MM.1S (cell line): ENCODE results near the gene ATP11B.

ENCODE experiments used
- DNase-seq: peaks from one replicate; pipeline ENCODE4 v3.0.0-alpha.2; 2015
- H2AFZ ChIP-seq: fragments of 300-600 bp; sonication (generic); 2 replicates; pipeline ENCODE4 v1.6.0; 2016; ENCODE audit warnings: antibody characterized with exemption, low read length
- H3F3A ChIP-seq: fragments of 300-600 bp; sonication (generic); 2 replicates; pipeline ENCODE4 v1.6.1; 2016; ENCODE audit warnings: mild to moderate bottlenecking, antibody characterized with exemption, low read length, moderate library complexity, mixed read lengths; ENCODE audit not compliant: insufficient read depth
- H3K27ac ChIP-seq: fragments of 300-600 bp; sonication (generic); 2 replicates; pipeline ENCODE4 v1.5.1; 2016; ENCODE audit warnings: mild to moderate bottlenecking, low read length
- H3K27me3 ChIP-seq: fragments of 300-600 bp; sonication (generic); replicated peaks from 2 replicates; pipeline ENCODE4 v1.6.0; 2016; ENCODE audit warnings: low read length; ENCODE audit not compliant: insufficient read depth
- H3K36me3 ChIP-seq: fragments of 300-600 bp; sonication (generic); replicated peaks from 2 replicates; pipeline ENCODE4 v1.6.1; 2016; ENCODE audit warnings: mild to moderate bottlenecking, low read length, mixed read lengths; ENCODE audit not compliant: insufficient read depth
- H3K4me1 ChIP-seq: fragments of 300-600 bp; sonication (generic); 2 replicates; pipeline ENCODE4 v1.6.1; 2016; ENCODE audit warnings: low read length, mixed read lengths
- H3K4me2 ChIP-seq: fragments of 300-600 bp; sonication (generic); 2 replicates; pipeline ENCODE4 v1.6.0; 2016; ENCODE audit warnings: low read depth, low read length
- H3K4me3 ChIP-seq: fragments of 300-600 bp; sonication (generic); 2 replicates; pipeline ENCODE4 v1.5.1; 2016; ENCODE audit warnings: low read length, mixed read lengths
- H3K79me2 ChIP-seq: fragments of 300-600 bp; sonication (generic); 2 replicates; pipeline ENCODE4 v1.6.1; 2016; ENCODE audit warnings: mixed run types, low read length, mixed read lengths
- H3K9ac ChIP-seq: fragments of 300-600 bp; sonication (generic); 2 replicates; pipeline ENCODE4 v1.6.1; 2016; ENCODE audit warnings: low read length, mixed read lengths
- H3K9me2 ChIP-seq: fragments of 300-600 bp; sonication (generic); replicated peaks from 2 replicates; pipeline ENCODE4 v1.6.1; 2016; ENCODE audit warnings: mild to moderate bottlenecking, low read length, mixed read lengths; ENCODE audit not compliant: insufficient read depth
- H3K9me3 ChIP-seq: fragments of 300-600 bp; sonication (generic); replicated peaks from 2 replicates; pipeline ENCODE4 v1.6.1; 2016; ENCODE audit warnings: mild to moderate bottlenecking, low read length, mixed read lengths; ENCODE audit not compliant: insufficient read depth
- H4K20me1 ChIP-seq: fragments of 300-600 bp; sonication (generic); 2 replicates; pipeline ENCODE4 v1.6.1; 2016; ENCODE audit warnings: mild to moderate bottlenecking, low read length, moderate library complexity, mixed read lengths; ENCODE audit not compliant: insufficient read depth
- EZH2 ChIP-seq: fragments of 300-600 bp; sonication (generic); optimal IDR thresholded peaks from 2 replicates; pipeline ENCODE3; 2017; ENCODE audit warnings: low read depth, mild to moderate bottlenecking, antibody characterized with exemption, low read length, mixed read lengths
- EZH2phosphoT487 ChIP-seq: fragments of 300-600 bp; sonication (generic); IDR thresholded peaks from 2 replicates; pipeline ENCODE4 v1.6.1; 2018; ENCODE audit warnings: antibody characterized with exemption, low read length
- TF ChIP-seq, protein P1 (sequence below): fragments of 300-600 bp; sonication (generic); IDR thresholded peaks from 2 replicates; pipeline ENCODE4 v1.5.1; 2016; ENCODE audit warnings: antibody characterized with exemption, low read length, mixed read lengths

ATP11B gene

GRCh38 chr3:182782149-182782548 is 11.2 kb upstream of the ATP11B start:
- no peak for DNase-seq
- peaks cover 11% of the 10 kb centered on the region for H3K4me1 ChIP-seq
- H3K4me2 ChIP-seq, result 0 out of 2 replicates have a peak overlapping the region, but pooled peaks have one; percentile 4
- no peaks in the 10 kb centered on the region for H3K27me3 ChIP-seq
- H3K27ac ChIP-seq, result no peak overlapping the region
- H3K9me2 ChIP-seq, result no peaks in the 10 kb centered on the region
- no peaks in the 10 kb centered on the region for H4K20me1 ChIP-seq
- H3K9ac ChIP-seq, result no peak overlapping the region
- no peak overlapping the region for H2AFZ ChIP-seq
- no peaks in the 10 kb centered on the region for H3K36me3 ChIP-seq
- TF ChIP-seq EZH2phosphoT487 (no peak), EZH2 (no peak)
- TF ChIP-seq, protein P1, sequence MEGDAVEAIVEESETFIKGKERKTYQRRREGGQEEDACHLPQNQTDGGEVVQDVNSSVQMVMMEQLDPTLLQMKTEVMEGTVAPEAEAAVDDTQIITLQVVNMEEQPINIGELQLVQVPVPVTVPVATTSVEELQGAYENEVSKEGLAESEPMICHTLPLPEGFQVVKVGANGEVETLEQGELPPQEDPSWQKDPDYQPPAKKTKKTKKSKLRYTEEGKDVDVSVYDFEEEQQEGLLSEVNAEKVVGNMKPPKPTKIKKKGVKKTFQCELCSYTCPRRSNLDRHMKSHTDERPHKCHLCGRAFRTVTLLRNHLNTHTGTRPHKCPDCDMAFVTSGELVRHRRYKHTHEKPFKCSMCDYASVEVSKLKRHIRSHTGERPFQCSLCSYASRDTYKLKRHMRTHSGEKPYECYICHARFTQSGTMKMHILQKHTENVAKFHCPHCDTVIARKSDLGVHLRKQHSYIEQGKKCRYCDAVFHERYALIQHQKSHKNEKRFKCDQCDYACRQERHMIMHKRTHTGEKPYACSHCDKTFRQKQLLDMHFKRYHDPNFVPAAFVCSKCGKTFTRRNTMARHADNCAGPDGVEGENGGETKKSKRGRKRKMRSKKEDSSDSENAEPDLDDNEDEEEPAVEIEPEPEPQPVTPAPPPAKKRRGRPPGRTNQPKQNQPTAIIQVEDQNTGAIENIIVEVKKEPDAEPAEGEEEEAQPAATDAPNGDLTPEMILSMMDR, result no peak
- no peaks in the 10 kb centered on the region for H3K79me2 ChIP-seq
- H3K4me3 ChIP-seq, result no peak overlapping the region
- H3F3A ChIP-seq, result no peaks in the 10 kb centered on the region
- H3K9me3 ChIP-seq, result no peaks in the 10 kb centered on the region

DNA sequence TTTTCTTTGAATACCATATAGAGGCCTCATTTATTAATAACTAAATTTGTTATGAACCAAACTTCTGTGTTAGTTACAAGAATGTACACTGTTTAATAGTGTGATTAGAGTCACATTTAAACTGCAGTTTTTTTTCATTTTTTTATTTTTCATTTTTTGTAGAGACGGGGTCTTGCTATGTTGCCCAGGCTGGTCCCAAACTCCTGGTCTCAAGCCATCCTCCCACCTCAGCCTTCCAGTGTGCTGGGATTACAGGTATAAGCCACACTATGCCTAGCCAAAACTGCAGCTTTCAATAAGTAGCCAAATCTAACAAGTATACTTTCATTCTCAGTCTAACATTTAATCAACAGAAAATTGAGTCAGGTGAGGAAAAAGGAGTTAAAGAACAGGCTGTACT is 10.2 kb upstream of the ATP11B start:
- Histone ChIP-seq H3K27me3 (no peaks in the 10 kb centered on the region), H3K27ac (no peak overlapping the region), H3K4me2 (no peak overlapping the region), H3K79me2 (no peaks in the 10 kb centered on the region), H4K20me1 (no peaks in the 10 kb centered on the region), H3K36me3 (no peaks in the 10 kb centered on the region), H3K9ac (no peak overlapping the region), H2AFZ (no peak overlapping the region), H3K9me2 (no peaks in the 10 kb centered on the region), H3K4me1 (peaks cover 16% of the 10 kb centered on the region), H3F3A (0 out of 2 replicates have a peak, but pooled peaks cover 1% of the 10 kb centered on the region), H3K4me3 (no peak overlapping the region), H3K9me3 (no peaks in the 10 kb centered on the region)
- DNase-seq, result no peak
- TF ChIP-seq EZH2phosphoT487 (no peak), EZH2 (no peak)
- TF ChIP-seq, protein P1, result no peak

- DNase-seq, result no peak
- Histone ChIP-seq H3K27me3 (no peaks in the 10 kb centered on the region), H3K9me3 (no peaks in the 10 kb centered on the region), H3K4me1 (peaks cover 26% of the 10 kb centered on the region), H3F3A (peaks cover 13% of the 10 kb centered on the region), H3K79me2 (no peaks in the 10 kb centered on the region), H3K4me2 (no peak overlapping the region), H3K9ac (no peak overlapping the region), H3K36me3 (no peaks in the 10 kb centered on the region), H2AFZ (no peak overlapping the region), H3K9me2 (no peaks in the 10 kb centered on the region), H3K4me3 (no peak overlapping the region), H4K20me1 (no peaks in the 10 kb centered on the region), H3K27ac (no peak overlapping the region)
- no peak for TF ChIP-seq EZH2
- TF ChIP-seq, protein P1, result no peak
- TF ChIP-seq EZH2phosphoT487, result no peak
Measured at GRCh38 chr3:182784542-182784941, 8.8 kb upstream of the ATP11B start.
